Calu3 (cell line): ENCODE results near the gene MLLT6. TPM values are rescaled to one million over a fixed set of nuclear protein-coding genes. Genes with fewer than 3 reads are reported as not detected.

Experiments
- BruUV-seq: library from RNA; stranded (reverse); fragments of 400-500 nt; replicated peaks from 2 replicates; lab custom pipeline; 2021; lab: Mats Ljungman, UMichigan
- CTCF ChIA-PET: fragments of 300-600 bp; sonication (Branson Sonifier 250); formaldehyde crosslinking; loops from one replicate; lab custom pipeline; 2022; ENCODE audit warnings: antibody characterized with exemption; lab: Charles Lee
- DNase-seq: peaks from one replicate; pipeline ENCODE4 v3.0.0; 2022
- H3K27ac Mint-ChIP-seq: one replicate; pipeline ENCODE4 v1.8.0; 2022; ENCODE audit warnings: mixed read lengths; ENCODE audit not compliant: unreplicated experiment
- H3K27me3 Mint-ChIP-seq: one replicate; pipeline ENCODE4 v1.8.0; 2022; ENCODE audit warnings: mixed read lengths; ENCODE audit not compliant: unreplicated experiment
- H3K36me3 Mint-ChIP-seq: one replicate; pipeline ENCODE4 v1.8.0; 2022; ENCODE audit warnings: mild to moderate bottlenecking, moderate library complexity, mixed read lengths; ENCODE audit not compliant: insufficient read depth, unreplicated experiment
- H3K4me1 Mint-ChIP-seq: one replicate; pipeline ENCODE4 v1.8.0; 2022; ENCODE audit warnings: mild to moderate bottlenecking, low read depth, mixed read lengths; ENCODE audit not compliant: unreplicated experiment
- H3K4me3 Mint-ChIP-seq: one replicate; pipeline ENCODE4 v1.8.0; 2022; ENCODE audit warnings: mild to moderate bottlenecking, low read depth, moderate library complexity, mixed read lengths; ENCODE audit not compliant: unreplicated experiment
- H3K9me3 Mint-ChIP-seq: one replicate; pipeline ENCODE4 v1.8.0; 2022; ENCODE audit warnings: low read depth, mixed read lengths; ENCODE audit not compliant: unreplicated experiment
- CTCF ChIP-seq: fragments of 200-600 bp; IDR thresholded peaks from one replicate; pipeline ENCODE4 v1.8.0; 2022; ENCODE audit warnings: antibody characterized with exemption; ENCODE audit not compliant: unreplicated experiment
- intact Hi-C: fragments of 100-400 bp; cut with micrococcal nuclease; formaldehyde crosslinking; loops from one replicate; pipeline ENCODE4 v1.10.0; 2022; ENCODE audit not compliant: unreplicated experiment
- total RNA-seq: library from RNA; stranded (reverse); gene quantifications from 2 replicates; pipeline ENCODE4 v1.2.3, GENCODE V29; 2022

The MLLT6 gene
- total RNA-seq, 1 experiment from 2014 or later = 463 TPM

GRCh38 chr17:38715216-38715943, 10.3 kb downstream of the MLLT6 start:
- DNase-seq = no peak
- peaks cover 88% of the 10 kb centered on the region for H3K36me3 Mint-ChIP-seq
- H3K27ac Mint-ChIP-seq = peak overlapping the region; percentile 11
- no TSS peak for BruUV-seq
- H3K4me1 Mint-ChIP-seq = peaks cover under 1% of the 10 kb centered on the region
- TF ChIP-seq CTCF = no peak
- intact Hi-C loops = no loop called here
- H3K4me3 Mint-ChIP-seq = no peak overlapping the region
- no peaks in the 10 kb centered on the region for H3K27me3 Mint-ChIP-seq
- CTCF ChIA-PET = interaction anchor here (0.6 to 2.4 kb wide), 2 partner anchors 20 to 32 kb away, joined by 5 to 6 read pairs; no protein-coding TSS in a partner anchor
- no peaks in the 10 kb centered on the region for H3K9me3 Mint-ChIP-seq

- Mint-ChIP-seq H3K27ac (no peak overlapping the region), H3K36me3 (peaks cover 84% of the 10 kb centered on the region), H3K9me3 (no peaks in the 10 kb centered on the region), H3K4me1 (no peaks in the 10 kb centered on the region), H3K27me3 (no peaks in the 10 kb centered on the region), H3K4me3 (no peak overlapping the region)
- intact Hi-C loops = no loop called here
- CTCF ChIA-PET = interaction anchor here (0.8 to 2.4 kb wide), 3 partner anchors 19 to 158 kb away, joined by 3 to 5 read pairs (median 3); no protein-coding TSS in a partner anchor
- no peak for TF ChIP-seq CTCF
- BruUV-seq = TSS peak; percentile 30
- no peak for DNase-seq
These were observed 11.4 kb downstream of the MLLT6 start for GRCh38 chr17:38716368-38717005.

GRCh38 chr17:38717139-38717745, 12.2 kb downstream of the MLLT6 start:
- H3K27ac Mint-ChIP-seq = no peak overlapping the region
- intact Hi-C loops = no loop called here
- H3K4me1 Mint-ChIP-seq = no peaks in the 10 kb centered on the region
- no peaks in the 10 kb centered on the region for H3K9me3 Mint-ChIP-seq
- CTCF ChIA-PET = interaction anchor here (0.8 to 2.4 kb wide), 3 partner anchors 18 to 159 kb away, joined by 3 to 5 read pairs (median 3); no protein-coding TSS in a partner anchor
- peaks cover 80% of the 10 kb centered on the region for H3K36me3 Mint-ChIP-seq
- no peak overlapping the region for H3K4me3 Mint-ChIP-seq
- DNase-seq = no peak
- BruUV-seq = no TSS peak
- no peak for TF ChIP-seq CTCF
- H3K27me3 Mint-ChIP-seq = no peaks in the 10 kb centered on the region

GRCh38 chr17:38719289-38719942, 14.3 kb downstream of the MLLT6 start:
- H3K4me3 Mint-ChIP-seq = no peak overlapping the region
- CTCF ChIA-PET = interaction anchor here (0.9 to 1.6 kb wide), 6 partner anchors 10 to 445 kb away, joined by 3 to 7 read pairs (median 4); no protein-coding TSS in a partner anchor
- H3K4me1 Mint-ChIP-seq = no peaks in the 10 kb centered on the region
- no peaks in the 10 kb centered on the region for H3K27me3 Mint-ChIP-seq
- no peak overlapping the region for H3K27ac Mint-ChIP-seq
- BruUV-seq = no TSS peak
- no peak for DNase-seq
- intact Hi-C loops = no loop called here
- no peak for TF ChIP-seq CTCF
- peaks cover 87% of the 10 kb centered on the region for H3K36me3 Mint-ChIP-seq
- H3K9me3 Mint-ChIP-seq = no peaks in the 10 kb centered on the region
